Activated T-cell treated with anti-CD3 and anti-CD28 coated beads, Interleukin-2, amount 50 U/mL, for 72 hours (primary cell): ENCODE results near the gene JADE2. TPM values are rescaled to one million over a fixed set of nuclear protein-coding genes. Genes with fewer than 3 reads are reported as not detected.
A peak's percentile ranks its signal among the peaks of the same experiment; 100 is the strongest.

ENCODE experiments used
- ATAC-seq, 2 donors: fragments of 150-1000 bp; cut with Tn5 transposase; replicated peaks in 1 of 2; 2 replicates each; pipeline ENCODE4 v1.10.0; 2021; ENCODE audit warnings: moderate library complexity in 2 of 2, mild to moderate bottlenecking in 1 of 2
- DNase-seq, 2 donors: peaks; one replicate each; pipeline ENCODE4 v3.0.0; 2021 to 2022; ENCODE audit warnings: mixed read lengths in 1 of 2
- H3K27ac Mint-ChIP-seq: one replicate; pipeline ENCODE4 v1.8.0; 2022; ENCODE audit warnings: mild to moderate bottlenecking, moderate library complexity, mixed read lengths
- H3K27me3 Mint-ChIP-seq: one replicate; pipeline ENCODE4 v1.8.0; 2022; ENCODE audit warnings: low read depth, mixed read lengths
- H3K36me3 Mint-ChIP-seq, 2 donors: one replicate each; pipeline ENCODE4 v1.8.0; 2022; ENCODE audit warnings: mixed read lengths in 2 of 2, mild to moderate bottlenecking in 1 of 2; ENCODE audit not compliant: insufficient read depth in 2 of 2
- H3K4me1 Mint-ChIP-seq: one replicate; pipeline ENCODE4 v1.8.0; 2022; ENCODE audit warnings: low read depth, mixed read lengths
- H3K4me3 Mint-ChIP-seq, 2 donors: one replicate each; pipeline ENCODE4 v1.8.0; 2022; ENCODE audit warnings: mild to moderate bottlenecking in 2 of 2, mixed read lengths in 2 of 2, moderate library complexity in 2 of 2
- H3K9me3 Mint-ChIP-seq, 2 donors: one replicate each; pipeline ENCODE4 v1.8.0; 2022; ENCODE audit warnings: mixed read lengths in 2 of 2
- total RNA-seq, 2 donors: library from RNA; stranded (reverse); gene quantifications; one replicate each; pipeline ENCODE4 v1.2.3, GENCODE V29; 2022

Gene JADE2
- total RNA-seq, 2 donors from 2014 or later = 87.0 to 88.8 TPM

- Mint-ChIP-seq H3K4me1 (peaks cover 11% of the 10 kb centered on the region), H3K27me3 (no peaks in the 10 kb centered on the region), H3K27ac (no peak overlapping the region), H3K36me3 (peaks cover 4 to 20% of the 10 kb centered on the region in 2 donors), H3K9me3 (no peaks in the 10 kb centered on the region), H3K4me3 (no peak overlapping the region)
- ATAC-seq (no peak), DNase-seq (no peak)
Measured at GRCh38 chr5:134565791-134566740, 40.6 kb downstream of the JADE2 start.

GRCh38 chr5:134566741-134567221 lies 41.3 kb downstream of the JADE2 start:
- ATAC-seq (no peak), DNase-seq (no peak)
- H3K9me3 Mint-ChIP-seq = no peaks in the 10 kb centered on the region
- H3K4me3 Mint-ChIP-seq = no peak overlapping the region
- no peaks in the 10 kb centered on the region for H3K27me3 Mint-ChIP-seq
- H3K4me1 Mint-ChIP-seq = peaks cover 11% of the 10 kb centered on the region
- H3K27ac Mint-ChIP-seq = peak overlapping the region; percentile 22
- H3K36me3 Mint-ChIP-seq = peaks cover 4 to 22% of the 10 kb centered on the region in 2 donors

GRCh38 chr5:134567641-134568336 lies 42.3 kb downstream of the JADE2 start:
- Mint-ChIP-seq H3K4me3 (no peak overlapping the region), H3K27ac (peak overlapping the region; percentile 32), H3K4me1 (peaks cover 11% of the 10 kb centered on the region), H3K9me3 (no peaks in the 10 kb centered on the region), H3K27me3 (no peaks in the 10 kb centered on the region), H3K36me3 (peaks cover 5 to 19% of the 10 kb centered on the region in 2 donors)
- no peak for DNase-seq
- no peak for ATAC-seq

- peaks cover 11% of the 10 kb centered on the region for H3K4me1 Mint-ChIP-seq
- no peak overlapping the region for H3K4me3 Mint-ChIP-seq
- H3K27me3 Mint-ChIP-seq = no peaks in the 10 kb centered on the region
- H3K27ac Mint-ChIP-seq = no peak overlapping the region
- DNase-seq (no peak), ATAC-seq (no peak)
- no peaks in the 10 kb centered on the region for H3K9me3 Mint-ChIP-seq
- peaks cover 5 to 20% of the 10 kb centered on the region in 2 donors for H3K36me3 Mint-ChIP-seq
Measured at GRCh38 chr5:134568337-134568700, 42.8 kb downstream of the JADE2 start.

- H3K4me1 Mint-ChIP-seq = peaks cover 11% of the 10 kb centered on the region
- H3K36me3 Mint-ChIP-seq = peaks cover 5 to 24% of the 10 kb centered on the region in 2 donors
- DNase-seq (no peak), ATAC-seq (no peak)
- no peak overlapping the region for H3K4me3 Mint-ChIP-seq
- no peaks in the 10 kb centered on the region for H3K27me3 Mint-ChIP-seq
- H3K27ac Mint-ChIP-seq = peak overlapping the region; percentile 47
- H3K9me3 Mint-ChIP-seq = no peaks in the 10 kb centered on the region
Measured at GRCh38 chr5:134568761-134569695, 43.6 kb downstream of the JADE2 start.

- no peak overlapping the region for H3K4me3 Mint-ChIP-seq
- DNase-seq (no peak), ATAC-seq (no peak)
- H3K27ac Mint-ChIP-seq = peak overlapping the region; percentile 32
- no peaks in the 10 kb centered on the region for H3K9me3 Mint-ChIP-seq
- H3K4me1 Mint-ChIP-seq = peaks cover 11% of the 10 kb centered on the region
- no peaks in the 10 kb centered on the region for H3K27me3 Mint-ChIP-seq
- H3K36me3 Mint-ChIP-seq = peaks cover 5 to 25% of the 10 kb centered on the region in 2 donors
Measured at GRCh38 chr5:134569758-134570364, 44.4 kb downstream of the JADE2 start.

- DNase-seq (no peak), ATAC-seq (no peak)
- Mint-ChIP-seq H3K27me3 (no peaks in the 10 kb centered on the region), H3K36me3 (peaks cover 5 to 29% of the 10 kb centered on the region in 2 donors), H3K27ac (peak overlapping the region; percentile 45), H3K4me1 (peaks cover 11% of the 10 kb centered on the region), H3K9me3 (no peaks in the 10 kb centered on the region), H3K4me3 (no peak overlapping the region)
Measured at GRCh38 chr5:134570365-134570758, 44.9 kb downstream of the JADE2 start.

- H3K4me1 Mint-ChIP-seq = peaks cover 11% of the 10 kb centered on the region
- no peaks in the 10 kb centered on the region for H3K27me3 Mint-ChIP-seq
- DNase-seq (no peak), ATAC-seq (no peak)
- no peaks in the 10 kb centered on the region for H3K9me3 Mint-ChIP-seq
- H3K27ac Mint-ChIP-seq = peak overlapping the region; percentile 45
- peaks cover 4 to 29% of the 10 kb centered on the region in 2 donors for H3K36me3 Mint-ChIP-seq
- no peak overlapping the region for H3K4me3 Mint-ChIP-seq
Measured at GRCh38 chr5:134570886-134571285, 45.4 kb downstream of the JADE2 start.

GRCh38 chr5:134571693-134572405 lies 46.4 kb downstream of the JADE2 start:
- Mint-ChIP-seq H3K27ac (no peak overlapping the region), H3K27me3 (no peaks in the 10 kb centered on the region), H3K4me1 (peaks cover 16% of the 10 kb centered on the region), H3K9me3 (no peaks in the 10 kb centered on the region), H3K4me3 (no peak overlapping the region), H3K36me3 (peaks cover 2 to 28% of the 10 kb centered on the region in 2 donors)
- DNase-seq = no peak
- no peak for ATAC-seq

- Mint-ChIP-seq H3K36me3 (peaks cover 2 to 27% of the 10 kb centered on the region in 2 donors), H3K4me3 (no peak overlapping the region), H3K27me3 (no peaks in the 10 kb centered on the region), H3K4me1 (peaks cover 23% of the 10 kb centered on the region), H3K27ac (peak overlapping the region; percentile 79), H3K9me3 (no peaks in the 10 kb centered on the region)
- DNase-seq (no peak), ATAC-seq (no peak)
Measured at GRCh38 chr5:134572811-134573210, 47.3 kb downstream of the JADE2 start.

GRCh38 chr5:134574521-134574920 lies 49.1 kb downstream of the JADE2 start:
- H3K4me3 Mint-ChIP-seq = no peak overlapping the region

GRCh38 chr5:134575316-134575715 lies 49.8 kb downstream of the JADE2 start:
- DNase-seq (no peak), ATAC-seq (no peak)
- Mint-ChIP-seq H3K36me3 (peaks cover 2 to 29% of the 10 kb centered on the region in 2 donors), H3K27me3 (no peaks in the 10 kb centered on the region), H3K4me3 (no peak overlapping the region), H3K4me1 (peaks cover 16% of the 10 kb centered on the region), H3K9me3 (no peaks in the 10 kb centered on the region), H3K27ac (no peak overlapping the region)

More at GRCh38 chr5:134574521-134574920, 49.1 kb downstream of the JADE2 start:
- ATAC-seq (no peak), DNase-seq (no peak)
- Mint-ChIP-seq H3K4me1 (peaks cover 22% of the 10 kb centered on the region), H3K27ac (peak overlapping the region; percentile 83), H3K9me3 (no peaks in the 10 kb centered on the region), H3K27me3 (no peaks in the 10 kb centered on the region), H3K36me3 (peaks cover 2 to 29% of the 10 kb centered on the region in 2 donors)
